IPS-15b (cell line): ENCODE data around the gene HES4.
"Not testable (repeated sequence)": the region's sequence is repeated elsewhere in the genome, so short reads cannot be mapped to it uniquely, and the experiment has no call there.

Source experiments
- H3K27me3 ChIP-seq: one replicate; pipeline ENCODE4 v1.6.1; 2013; ENCODE audit warnings: low read length; ENCODE audit not compliant: control insufficient read depth, insufficient read depth
- H3K36me3 ChIP-seq: one replicate; pipeline ENCODE4 v1.6.1; 2013; ENCODE audit warnings: low read length; ENCODE audit not compliant: control insufficient read depth, insufficient read depth
- H3K4me1 ChIP-seq: one replicate; pipeline ENCODE4 v1.6.1; 2013; ENCODE audit warnings: mild to moderate bottlenecking, low read length; ENCODE audit not compliant: control insufficient read depth, insufficient read depth
- H3K4me3 ChIP-seq: one replicate; pipeline ENCODE4 v1.5.1; 2013; ENCODE audit warnings: low read depth, low read length
- H3K9ac ChIP-seq: one replicate; pipeline ENCODE4 v1.6.1; 2013; ENCODE audit warnings: low read depth, mild to moderate bottlenecking, low read length
- H3K9me3 ChIP-seq: one replicate; pipeline ENCODE4 v1.6.1; 2013; ENCODE audit warnings: mild to moderate bottlenecking, low read length; ENCODE audit not compliant: control insufficient read depth, insufficient read depth

The HES4 gene

DNA sequence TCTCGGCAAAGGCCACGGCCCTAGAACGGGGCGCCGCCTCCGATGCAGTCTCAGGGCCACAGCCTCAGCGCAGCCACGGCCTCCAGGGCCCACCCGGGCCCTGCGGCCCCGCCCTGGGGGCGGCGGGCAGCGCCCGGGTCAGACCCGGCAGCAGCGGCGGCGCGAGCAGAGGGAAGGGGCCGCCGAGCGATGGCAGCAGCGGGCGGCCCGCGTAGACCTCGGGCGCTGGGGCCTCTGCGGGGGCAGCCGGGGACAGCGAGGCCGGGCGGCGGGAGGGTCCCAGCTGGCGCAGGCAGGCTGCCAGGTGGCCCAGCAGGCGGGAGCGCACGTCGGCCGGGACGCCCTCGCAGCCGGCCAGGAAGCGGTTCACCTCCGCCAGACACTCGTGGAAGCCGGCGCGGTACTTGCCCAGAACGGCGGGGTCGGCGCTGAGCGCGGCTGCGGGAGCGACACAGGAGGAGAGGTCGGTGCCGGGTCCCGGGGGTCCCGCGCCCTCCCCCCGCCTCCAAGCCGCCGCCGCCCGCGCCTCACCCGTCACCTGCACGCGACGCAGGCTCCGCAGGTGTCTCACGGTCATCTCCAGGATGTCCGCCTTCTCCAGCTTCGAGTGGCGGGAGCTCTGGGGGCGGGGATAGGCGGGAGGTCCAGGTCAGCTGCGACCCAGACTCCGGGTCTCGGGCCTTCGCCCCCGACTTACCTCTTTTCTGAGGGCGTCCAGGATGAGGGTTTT is 737 bp downstream of the HES4 start:
- peak overlapping the region; percentile 45 for H3K4me3 ChIP-seq
- H3K9ac ChIP-seq, result no peak overlapping the region
- H3K36me3 ChIP-seq, result no peaks in the 10 kb centered on the region
- no peaks in the 10 kb centered on the region for H3K9me3 ChIP-seq
- H3K27me3 ChIP-seq, result peaks cover 59% of the 10 kb centered on the region
- no peaks in the 10 kb centered on the region for H3K4me1 ChIP-seq

DNA sequence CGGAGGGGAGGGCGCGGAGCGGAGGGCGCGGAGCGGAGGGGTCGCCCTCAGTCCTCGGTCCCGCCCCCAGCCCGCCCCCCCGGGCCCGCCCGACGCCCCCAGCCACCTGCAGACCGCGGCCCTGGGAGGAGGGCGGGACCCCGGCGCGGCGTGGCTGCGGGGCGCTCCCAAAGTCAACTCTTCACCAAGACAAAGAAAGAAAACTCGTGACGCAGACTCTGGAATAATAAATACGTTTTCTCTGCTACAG is 1.2 kb downstream of the HES4 start:
- peaks cover 59% of the 10 kb centered on the region for H3K27me3 ChIP-seq
- peak overlapping the region; percentile 45 for H3K4me3 ChIP-seq
- H3K4me1 ChIP-seq, result no peaks in the 10 kb centered on the region
- no peaks in the 10 kb centered on the region for H3K9me3 ChIP-seq
- no peaks in the 10 kb centered on the region for H3K36me3 ChIP-seq
- no peak overlapping the region for H3K9ac ChIP-seq

DNA sequence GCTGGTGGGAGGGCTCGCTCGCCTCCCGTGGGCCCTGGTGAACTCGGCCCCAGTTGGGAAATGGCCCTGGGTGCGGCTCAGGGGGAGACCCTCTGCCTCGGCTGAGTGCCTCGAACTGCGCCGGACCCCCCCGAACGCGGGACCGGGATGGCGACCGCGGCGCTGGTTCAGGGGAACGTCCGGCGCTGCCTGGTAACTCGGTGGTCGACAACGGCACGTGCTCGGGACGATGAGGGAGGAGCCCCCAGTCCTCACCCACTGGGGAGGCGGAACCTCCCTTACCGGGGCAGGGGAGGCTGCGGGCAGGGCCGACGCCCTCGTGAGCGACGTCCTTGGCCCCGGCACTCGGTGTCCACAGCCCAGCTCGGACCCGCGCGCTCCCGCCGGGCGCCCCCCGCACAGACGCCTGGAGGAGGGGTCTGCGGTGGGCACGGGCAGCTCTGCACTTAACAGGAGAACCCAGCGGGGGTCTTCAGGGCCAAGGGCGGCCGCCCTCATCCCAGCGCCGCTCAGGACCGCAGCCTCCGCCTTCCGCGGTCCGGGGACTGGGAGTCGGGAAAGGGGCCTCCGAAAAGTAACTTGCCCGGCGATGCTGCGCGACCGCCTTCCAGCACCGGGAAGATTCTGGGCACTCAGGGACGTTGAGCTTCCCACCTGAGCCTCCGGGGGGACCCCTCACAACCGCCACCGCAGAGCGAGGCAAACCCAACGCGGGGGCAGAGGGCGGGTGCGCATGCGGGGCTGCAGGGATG is 1.7 kb downstream of the HES4 start:
- H3K36me3 ChIP-seq, result no peaks in the 10 kb centered on the region
- peaks cover 61% of the 10 kb centered on the region for H3K27me3 ChIP-seq
- no peak overlapping the region for H3K9ac ChIP-seq
- no peaks in the 10 kb centered on the region for H3K9me3 ChIP-seq
- H3K4me1 ChIP-seq, result no peaks in the 10 kb centered on the region
- H3K4me3 ChIP-seq, result peak overlapping the region; percentile 45

DNA sequence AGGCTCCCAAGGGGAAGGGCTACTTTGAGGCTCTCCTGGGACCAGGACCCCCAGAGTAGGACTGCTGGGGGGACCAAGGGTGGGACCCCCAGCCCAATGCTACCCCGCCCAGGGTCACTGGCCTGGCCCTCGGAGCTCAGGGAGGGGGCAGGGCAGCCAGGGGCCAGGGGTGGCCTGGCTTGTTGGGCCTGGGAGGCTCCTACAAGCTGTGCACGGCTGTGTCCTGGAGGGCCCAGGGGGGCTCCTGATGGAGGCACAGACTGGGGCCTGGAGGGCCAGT is 2.2 kb downstream of the HES4 start:
- Histone ChIP-seq H3K9me3 (no peaks in the 10 kb centered on the region), H3K9ac (no peak overlapping the region), H3K36me3 (no peaks in the 10 kb centered on the region), H3K27me3 (peaks cover 60% of the 10 kb centered on the region), H3K4me3 (peak overlapping the region; percentile 45), H3K4me1 (no peaks in the 10 kb centered on the region)

DNA sequence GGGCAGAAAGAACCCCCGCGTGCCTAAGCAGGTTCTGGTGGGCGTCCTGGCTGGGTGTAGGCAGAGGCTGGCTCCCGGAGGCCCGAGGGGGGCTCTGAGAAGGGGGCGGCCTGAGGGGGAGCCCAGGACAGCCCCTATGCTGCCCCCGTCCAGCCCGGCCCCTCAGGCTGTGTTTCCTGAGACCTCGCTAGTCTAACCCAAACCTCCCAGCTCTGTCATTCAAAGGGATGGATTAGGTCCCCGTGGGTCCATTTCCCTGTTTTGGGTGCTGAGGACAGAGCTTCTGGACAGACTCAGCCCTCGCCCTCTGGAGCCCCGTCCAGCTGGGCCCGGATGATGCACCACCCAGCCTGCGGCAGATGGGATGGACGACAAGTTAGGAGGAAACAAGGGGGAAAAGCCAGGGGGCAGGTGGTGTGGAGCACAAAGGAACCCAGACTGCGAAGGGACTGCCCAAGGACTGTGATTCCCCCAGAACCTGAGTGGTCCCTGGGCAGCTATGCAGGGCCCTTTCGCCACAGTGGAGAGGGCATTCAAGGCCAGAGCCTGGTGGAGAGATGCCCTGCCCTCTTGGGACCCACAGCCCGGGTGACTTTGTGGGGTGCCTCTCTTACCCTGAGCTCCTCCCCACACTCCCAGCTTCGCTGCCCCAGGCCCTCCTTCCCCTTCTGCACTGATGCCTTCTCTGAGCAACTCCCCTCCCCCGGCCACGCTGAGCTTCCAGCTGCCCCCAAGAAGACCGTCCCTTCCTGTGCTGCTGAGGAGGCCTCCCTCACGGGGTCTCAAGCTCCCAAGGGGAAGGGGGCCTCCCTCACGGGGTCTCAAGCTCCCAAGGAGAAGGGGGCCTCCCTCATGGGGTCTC is 2.8 kb downstream of the HES4 start:
- Histone ChIP-seq H3K4me3 (no peak overlapping the region), H3K9ac (no peak overlapping the region)

DNA sequence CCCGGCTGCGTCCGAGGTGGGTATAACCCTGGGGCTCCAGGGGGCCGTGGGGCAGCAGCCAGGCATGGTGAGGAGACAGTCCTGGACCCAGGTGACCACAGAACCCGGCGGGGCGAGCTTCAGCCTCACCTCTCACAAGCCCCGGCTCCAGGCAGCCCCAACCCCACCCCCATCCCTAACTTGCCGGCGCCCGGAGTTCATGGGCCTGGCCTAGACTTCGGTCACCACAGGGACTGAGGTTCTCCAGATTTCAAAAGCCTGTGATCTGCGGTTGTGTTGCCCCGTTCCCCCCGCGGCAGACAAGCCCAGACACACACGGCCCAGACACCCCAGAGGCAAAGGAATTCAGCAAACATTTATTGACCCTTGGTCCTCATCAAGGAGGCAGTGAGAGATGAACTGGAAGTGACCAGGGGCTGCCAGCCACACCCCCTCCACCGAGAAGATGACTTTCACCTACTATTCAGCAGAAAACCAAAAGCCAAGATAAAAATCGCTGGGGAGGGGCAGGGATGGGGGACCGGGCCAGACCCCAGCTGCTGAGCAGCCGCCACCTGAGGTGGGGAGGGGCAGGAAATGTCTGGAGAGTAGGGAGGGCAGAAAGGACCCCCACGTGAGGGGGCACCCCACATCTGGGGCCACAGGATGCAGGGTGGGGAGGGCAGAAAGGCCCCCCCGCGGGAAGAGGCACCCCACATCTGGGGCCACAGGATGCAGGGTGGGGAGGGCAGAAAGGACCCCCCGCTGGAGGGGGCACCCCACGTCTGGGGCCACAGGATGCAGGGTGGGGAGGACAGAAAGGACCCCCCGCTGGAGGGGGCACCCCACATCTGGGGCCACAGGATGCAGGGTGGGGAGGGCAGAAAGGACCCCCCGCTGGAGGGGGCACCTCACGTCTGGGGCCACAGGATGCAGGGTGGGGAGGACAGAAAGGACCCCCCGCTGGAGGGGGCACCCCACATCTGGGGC is 3.9 kb downstream of the HES4 start:
- no peaks in the 10 kb centered on the region for H3K36me3 ChIP-seq
- H3K9me3 ChIP-seq, result no peaks in the 10 kb centered on the region
- peaks cover 64% of the 10 kb centered on the region for H3K27me3 ChIP-seq
- no peak overlapping the region for H3K4me3 ChIP-seq
- no peaks in the 10 kb centered on the region for H3K4me1 ChIP-seq
- H3K9ac ChIP-seq, result no peak overlapping the region

More for the DNA sequence above, 2.8 kb downstream of the HES4 start:
- H3K36me3 ChIP-seq, result no peaks in the 10 kb centered on the region
- no peaks in the 10 kb centered on the region for H3K9me3 ChIP-seq
- H3K4me1 ChIP-seq, result no peaks in the 10 kb centered on the region
- peaks cover 62% of the 10 kb centered on the region for H3K27me3 ChIP-seq

DNA sequence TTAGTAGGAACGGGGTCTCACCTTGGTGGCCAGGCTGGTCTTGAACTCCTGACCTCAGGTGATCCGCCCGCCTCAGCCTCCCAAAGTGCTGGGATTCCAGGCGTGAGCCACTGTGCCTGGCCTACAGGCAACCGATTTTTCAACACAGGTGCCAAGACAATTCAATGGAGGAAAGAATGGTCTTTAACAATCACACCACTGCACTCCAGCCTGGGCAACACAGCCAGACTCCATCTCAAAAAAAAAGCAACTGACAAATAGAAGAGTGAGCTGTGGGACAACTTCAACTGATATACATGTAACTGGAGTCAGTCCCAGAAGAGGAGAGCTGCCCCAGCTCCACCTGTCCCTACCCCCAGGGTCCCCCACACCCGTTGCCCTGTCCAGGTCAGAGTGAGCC is 5.4 kb downstream of the HES4 start:
- H3K27me3 ChIP-seq, result peaks cover 71% of the 10 kb centered on the region

DNA sequence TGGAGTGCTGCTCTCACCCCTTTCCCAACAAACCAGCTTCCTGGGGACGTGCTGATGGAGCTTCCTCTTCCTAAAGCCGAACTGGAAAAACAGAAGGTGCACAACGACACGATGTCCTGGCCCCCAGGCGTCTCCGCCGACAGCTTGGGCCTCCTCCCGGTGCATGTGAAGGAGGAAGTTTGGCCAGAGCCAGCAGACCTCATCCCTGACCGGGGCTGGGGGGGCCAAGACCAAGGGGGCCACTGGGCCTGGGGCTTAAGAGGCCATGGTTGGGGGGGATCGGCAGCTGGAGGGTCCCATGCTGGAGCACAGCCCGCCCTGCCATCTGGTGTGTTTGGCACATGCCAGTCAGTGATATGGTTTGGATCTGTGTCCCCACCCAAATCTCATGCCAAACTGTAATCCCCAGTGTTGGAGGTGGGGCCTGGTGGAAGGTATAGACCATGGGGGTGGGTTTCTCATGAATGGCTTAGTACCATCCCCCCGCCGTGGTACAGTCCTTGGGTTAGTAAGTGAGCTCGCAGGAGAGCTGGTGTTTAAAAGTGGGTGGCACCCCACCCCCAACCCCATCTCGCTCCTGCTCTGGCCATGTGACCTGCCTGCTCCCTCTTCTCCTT is 6.4 kb downstream of the HES4 start:
- H3K36me3 ChIP-seq, result no peaks in the 10 kb centered on the region
- H3K9me3 ChIP-seq, result no peaks in the 10 kb centered on the region
- no peak overlapping the region for H3K4me3 ChIP-seq
- H3K4me1 ChIP-seq, result no peaks in the 10 kb centered on the region
- H3K9ac ChIP-seq, result no peak overlapping the region
- peaks cover 78% of the 10 kb centered on the region for H3K27me3 ChIP-seq

More for the DNA sequence above, 5.4 kb downstream of the HES4 start:
- not testable (repeated sequence) for H3K4me3 ChIP-seq, H3K9me3 ChIP-seq, H3K9ac ChIP-seq, H3K4me1 ChIP-seq, H3K36me3 ChIP-seq

DNA sequence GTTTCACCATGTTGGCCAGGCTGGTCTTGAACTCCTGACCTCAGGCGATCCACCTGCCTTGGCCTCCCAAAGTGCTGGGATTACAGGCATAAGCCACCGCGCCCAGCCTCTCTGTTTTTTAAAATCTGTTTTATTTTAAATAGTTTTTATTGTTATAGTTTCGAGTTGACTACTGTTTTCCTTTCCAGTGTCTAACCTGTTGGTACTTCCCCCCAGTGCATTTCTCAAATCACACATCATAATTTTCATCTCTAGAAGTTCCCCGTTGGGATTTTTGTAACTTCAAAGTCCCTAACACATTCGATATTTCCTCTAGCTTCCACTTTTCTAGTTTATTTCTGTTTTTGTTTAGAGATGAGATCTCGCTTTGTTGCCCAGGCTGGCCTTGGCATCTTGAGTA is 7.5 kb downstream of the HES4 start:
- Histone ChIP-seq H3K9ac (no peak overlapping the region), H3K27me3 (peaks cover 71% of the 10 kb centered on the region), H3K4me3 (no peak overlapping the region), H3K9me3 (no peaks in the 10 kb centered on the region), H3K36me3 (no peaks in the 10 kb centered on the region), H3K4me1 (no peaks in the 10 kb centered on the region)

DNA sequence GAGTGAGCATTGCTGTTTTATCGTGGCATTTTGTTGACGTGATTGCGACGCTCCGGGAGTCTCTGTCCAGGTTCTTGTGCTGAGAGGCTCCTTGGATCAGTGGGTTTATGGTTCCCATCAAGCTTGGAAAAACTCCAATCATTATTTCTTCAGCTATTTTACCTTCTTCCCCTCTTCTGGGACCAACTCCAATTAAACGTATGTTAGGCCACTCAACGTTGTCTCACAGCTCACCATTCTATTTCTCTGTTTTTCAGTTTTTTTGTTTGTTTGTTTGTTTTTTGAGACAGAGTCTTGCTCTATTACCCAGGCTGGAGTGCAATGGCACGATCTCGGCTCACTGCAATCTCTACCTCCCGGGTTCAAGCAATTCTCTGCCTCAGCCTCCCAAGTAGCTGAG is 8.0 kb downstream of the HES4 start:
- H3K4me3 ChIP-seq, result no peak overlapping the region
- H3K27me3 ChIP-seq, result peaks cover 66% of the 10 kb centered on the region
- no peaks in the 10 kb centered on the region for H3K9me3 ChIP-seq
- no peaks in the 10 kb centered on the region for H3K36me3 ChIP-seq
- H3K4me1 ChIP-seq, result no peaks in the 10 kb centered on the region
- no peak overlapping the region for H3K9ac ChIP-seq

DNA sequence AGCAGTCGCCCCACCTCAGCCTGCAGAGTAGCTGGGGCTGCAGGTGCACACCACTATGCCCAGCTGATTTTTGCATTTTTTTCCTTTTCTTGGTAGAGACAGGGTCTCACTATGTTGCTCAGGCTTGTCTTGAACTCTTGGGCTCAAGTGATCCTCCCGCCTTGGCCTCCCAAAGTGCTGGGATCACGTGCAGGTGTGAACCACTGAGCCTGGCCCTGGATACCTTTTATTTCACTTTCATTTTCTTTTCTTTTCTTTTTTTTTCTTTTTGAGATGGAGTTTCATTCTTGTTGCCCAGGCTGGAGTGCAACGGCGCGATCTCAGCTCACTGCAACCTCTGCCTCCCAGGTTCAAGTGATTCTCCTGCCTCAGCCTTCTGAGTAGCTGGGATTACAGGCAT is 8.6 kb downstream of the HES4 start:
- H3K4me3 ChIP-seq, H3K9ac ChIP-seq, H3K36me3 ChIP-seq, H3K4me1 ChIP-seq, H3K9me3 ChIP-seq: not testable (repeated sequence)
- H3K27me3 ChIP-seq, result peaks cover 69% of the 10 kb centered on the region
